ENCODE measurements around the gene COL11A1. TPM values are rescaled to one million over a fixed set of nuclear protein-coding genes. Genes with fewer than 3 reads are reported as not detected.

The COL11A1 gene
- total and polyA plus RNA-seq, 9 of the 15 experiments (the other 6 are each of a cell fraction or from before 2014, with no cell fraction given), result 0.07 TPM; not detected in 8

- TF ChIP-seq ZHX1 (conservative IDR thresholded peaks at IDR 0.05; ENCODE audit: low read length) (no peak), ARID2 (IDR thresholded peaks at IDR 0.05) (no peak)
Observed at GRCh38 chr1:102875756-102876155, 232.6 kb downstream of the COL11A1 start (continued).

GRCh38 chr1:102872526-102872925 is 235.8 kb downstream of the COL11A1 start:
- intact Hi-C loops (cut with micrococcal nuclease) (no loop called here), in situ Hi-C loops (cut with MboI) (no loop called here)
- Histone ChIP-seq H2AFZ (ENCODE audit: low read depth, low read length) (no peak overlapping the region), H3K36me3 (ENCODE audit: control insufficient read depth, insufficient read depth, low read length) (no peaks in the 10 kb centered on the region), H3K9me3 (replicated peaks; ENCODE audit: control insufficient read depth, insufficient read depth, low read depth, low read length) (0 out of 2 replicates have a peak, but pooled peaks cover 2% of the 10 kb centered on the region), H3K9ac (ENCODE audit: insufficient read depth in 1 of 2, low read depth in 2 of 2, low read length in 2 of 2) (no peak overlapping the region), H3K4me2 (ENCODE audit: insufficient read depth, low read length) (no peak overlapping the region), H3K27me3 (ENCODE audit: control insufficient read depth in 2 of 2, insufficient read depth in 2 of 2, low read length in 2 of 2) (no peaks in the 10 kb centered on the region), H3K27ac (ENCODE audit: extremely low read depth, low read depth, low read length) (no peak overlapping the region), H4K20me1 (replicated peaks; ENCODE audit: control insufficient read depth, insufficient read depth, low read length) (no peaks in the 10 kb centered on the region), H3K79me2 (ENCODE audit: control insufficient read depth, insufficient read depth, low read length) (no peaks in the 10 kb centered on the region), H3K4me3 (no peak overlapping the region), H3K9me1 (ENCODE audit: control insufficient read depth, insufficient read depth, low read length) (no peaks in the 10 kb centered on the region), H3K4me1 (replicated peaks in 1 of 2; ENCODE audit: control insufficient read depth in 2 of 2, insufficient read depth in 2 of 2, low read length in 2 of 2) (no peaks in the 10 kb centered on the region)
- ATAC-seq, result no peak
- CTCF ChIA-PET (ENCODE audit: low intra/inter-chr PET ratio), result no interaction called here
- DNase-seq (ENCODE audit: extremely low read depth in 1 of 4, low spot score in 3 of 4), result no peak
- no TSS peak for BruUV-seq (replicated peaks)
- WGBS (ENCODE audit: insufficient coverage, low coverage, missing lambda C conversion rate), result 14% methylated on average over 1 of the region's 1 CpG
- POLR2A ChIA-PET, result no interaction called here
- FAIRE-seq, result no peak
- no peak for TF ChIP-seq THRA (IDR thresholded peaks at IDR 0.05)
- TF ChIP-seq ZBTB40 (IDR thresholded peaks at IDR 0.05), result no peak
- TF ChIP-seq ZBTB40 (CRISPR knock-in tag; IDR thresholded peaks at IDR 0.05), result no peak
- TF ChIP-seq FOXA3 (CRISPR knock-in tag; conservative IDR thresholded peaks at IDR 0.05 in 1 of 2, IDR thresholded peaks at IDR 0.05 in 1 of 2), result no peak
- TF ChIP-seq TCFL5 (CRISPR knock-in tag; conservative IDR thresholded peaks at IDR 0.05), result no peak
